ENCODE results near the gene PRKAR2B.

Gene PRKAR2B

GRCh38 chr7:107185716-107186115 lies 141.2 kb downstream of the PRKAR2B start:
- DNase-seq (ENCODE audit: low spot score), result no peak

GRCh38 chr7:107186240-107186639 lies 141.7 kb downstream of the PRKAR2B start:
- no peak for DNase-seq (ENCODE audit: low spot score)

GRCh38 chr7:107187774-107188173 lies 143.3 kb downstream of the PRKAR2B start:
- DNase-seq (ENCODE audit: low spot score), result no peak

GRCh38 chr7:107190090-107190489 lies 145.6 kb downstream of the PRKAR2B start:
- no peak for DNase-seq (ENCODE audit: low spot score)

GRCh38 chr7:107194052-107194451 lies 149.5 kb downstream of the PRKAR2B start:
- no peak for DNase-seq (ENCODE audit: low spot score)

GRCh38 chr7:107196834-107197610 lies 152.5 kb downstream of the PRKAR2B start:
- DNase-seq (ENCODE audit: low spot score), result no peak

GRCh38 chr7:107201795-107202450 lies 157.4 kb downstream of the PRKAR2B start:
- DNase-seq (ENCODE audit: low spot score), result no peak

- no peak for DNase-seq (ENCODE audit: low spot score)
These were observed 159.1 kb downstream of the PRKAR2B start for GRCh38 chr7:107203607-107204006.

- no peak for DNase-seq (ENCODE audit: low spot score)
These were observed 161.6 kb downstream of the PRKAR2B start for GRCh38 chr7:107206136-107206535.

GRCh38 chr7:107206706-107207105 lies 162.2 kb downstream of the PRKAR2B start:
- no peak for DNase-seq (ENCODE audit: low spot score)

GRCh38 chr7:107207459-107207858 lies 163.0 kb downstream of the PRKAR2B start:
- no peak for DNase-seq (ENCODE audit: low spot score)

GRCh38 chr7:107208024-107208521 lies 163.6 kb downstream of the PRKAR2B start:
- DNase-seq (ENCODE audit: low spot score), result no peak

GRCh38 chr7:107208563-107208962 lies 164.1 kb downstream of the PRKAR2B start:
- DNase-seq (ENCODE audit: low spot score), result no peak

GRCh38 chr7:107209565-107209964 lies 165.1 kb downstream of the PRKAR2B start:
- DNase-seq (ENCODE audit: low spot score), result no peak

GRCh38 chr7:107210400-107210799 lies 165.9 kb downstream of the PRKAR2B start:
- DNase-seq (ENCODE audit: low spot score), result no peak
